GM12875 (cell line): ENCODE measurements around the gene PIAS4.

Experiments used
- H3K4me3 ChIP-seq: one replicate; pipeline ENCODE4 v1.5.1; 2011; ENCODE audit warnings: low read depth, low read length, control low read depth
- TF ChIP-seq, protein P1 (sequence below): IDR thresholded peaks from 2 replicates; pipeline ENCODE4 v1.5.1; 2011; ENCODE audit warnings: low read depth, mild to moderate bottlenecking, control low read depth, inconsistent platforms, low read length, moderate library complexity, borderline replicate concordance; ENCODE audit not compliant: insufficient read depth

Gene PIAS4

DNA sequence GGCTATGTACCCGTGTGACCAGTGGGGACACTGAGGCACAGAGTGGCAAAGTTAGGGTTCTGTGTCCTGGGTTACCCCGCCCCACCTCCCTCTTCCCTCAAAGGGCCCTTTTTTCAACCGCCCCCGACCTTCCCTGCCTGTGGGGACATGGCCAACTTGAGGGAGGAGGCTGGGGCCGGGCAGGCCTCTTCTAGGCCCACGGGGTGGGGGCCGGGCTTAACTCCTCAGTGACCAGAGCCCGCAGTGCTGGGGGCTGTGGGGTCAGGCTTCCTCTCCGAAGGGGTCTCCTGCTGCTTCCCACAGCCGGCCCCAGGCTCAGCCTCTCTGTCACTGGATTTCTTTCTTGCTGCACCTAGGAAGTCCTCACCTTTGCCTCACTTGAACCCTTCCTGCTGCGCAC is 23.9 kb downstream of the PIAS4 start:
- TF ChIP-seq, protein P1, sequence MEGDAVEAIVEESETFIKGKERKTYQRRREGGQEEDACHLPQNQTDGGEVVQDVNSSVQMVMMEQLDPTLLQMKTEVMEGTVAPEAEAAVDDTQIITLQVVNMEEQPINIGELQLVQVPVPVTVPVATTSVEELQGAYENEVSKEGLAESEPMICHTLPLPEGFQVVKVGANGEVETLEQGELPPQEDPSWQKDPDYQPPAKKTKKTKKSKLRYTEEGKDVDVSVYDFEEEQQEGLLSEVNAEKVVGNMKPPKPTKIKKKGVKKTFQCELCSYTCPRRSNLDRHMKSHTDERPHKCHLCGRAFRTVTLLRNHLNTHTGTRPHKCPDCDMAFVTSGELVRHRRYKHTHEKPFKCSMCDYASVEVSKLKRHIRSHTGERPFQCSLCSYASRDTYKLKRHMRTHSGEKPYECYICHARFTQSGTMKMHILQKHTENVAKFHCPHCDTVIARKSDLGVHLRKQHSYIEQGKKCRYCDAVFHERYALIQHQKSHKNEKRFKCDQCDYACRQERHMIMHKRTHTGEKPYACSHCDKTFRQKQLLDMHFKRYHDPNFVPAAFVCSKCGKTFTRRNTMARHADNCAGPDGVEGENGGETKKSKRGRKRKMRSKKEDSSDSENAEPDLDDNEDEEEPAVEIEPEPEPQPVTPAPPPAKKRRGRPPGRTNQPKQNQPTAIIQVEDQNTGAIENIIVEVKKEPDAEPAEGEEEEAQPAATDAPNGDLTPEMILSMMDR = no peak
- H3K4me3 ChIP-seq = no peak overlapping the region

DNA sequence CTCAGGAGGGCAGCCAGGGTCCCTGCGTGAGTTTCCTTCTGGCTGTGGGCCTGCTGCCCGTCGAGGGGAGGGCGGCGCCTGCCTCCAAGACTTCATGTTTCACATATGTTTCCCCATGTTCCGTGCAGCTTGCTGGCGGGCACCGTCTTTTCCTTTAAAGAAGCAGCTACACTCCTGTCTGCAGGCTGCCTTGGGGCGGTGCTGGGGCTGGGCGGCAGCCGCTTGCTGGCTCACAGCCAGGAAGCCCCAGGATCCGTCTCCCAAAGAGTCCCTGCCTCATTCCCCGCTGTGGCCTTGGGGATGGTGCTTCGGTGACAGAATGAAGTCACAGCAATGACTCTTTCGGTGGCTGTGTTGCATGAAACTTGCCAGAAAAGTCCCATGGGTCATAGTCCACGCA is 24.9 kb downstream of the PIAS4 start:
- H3K4me3 ChIP-seq = no peak overlapping the region
- TF ChIP-seq, protein P1 = no peak

DNA sequence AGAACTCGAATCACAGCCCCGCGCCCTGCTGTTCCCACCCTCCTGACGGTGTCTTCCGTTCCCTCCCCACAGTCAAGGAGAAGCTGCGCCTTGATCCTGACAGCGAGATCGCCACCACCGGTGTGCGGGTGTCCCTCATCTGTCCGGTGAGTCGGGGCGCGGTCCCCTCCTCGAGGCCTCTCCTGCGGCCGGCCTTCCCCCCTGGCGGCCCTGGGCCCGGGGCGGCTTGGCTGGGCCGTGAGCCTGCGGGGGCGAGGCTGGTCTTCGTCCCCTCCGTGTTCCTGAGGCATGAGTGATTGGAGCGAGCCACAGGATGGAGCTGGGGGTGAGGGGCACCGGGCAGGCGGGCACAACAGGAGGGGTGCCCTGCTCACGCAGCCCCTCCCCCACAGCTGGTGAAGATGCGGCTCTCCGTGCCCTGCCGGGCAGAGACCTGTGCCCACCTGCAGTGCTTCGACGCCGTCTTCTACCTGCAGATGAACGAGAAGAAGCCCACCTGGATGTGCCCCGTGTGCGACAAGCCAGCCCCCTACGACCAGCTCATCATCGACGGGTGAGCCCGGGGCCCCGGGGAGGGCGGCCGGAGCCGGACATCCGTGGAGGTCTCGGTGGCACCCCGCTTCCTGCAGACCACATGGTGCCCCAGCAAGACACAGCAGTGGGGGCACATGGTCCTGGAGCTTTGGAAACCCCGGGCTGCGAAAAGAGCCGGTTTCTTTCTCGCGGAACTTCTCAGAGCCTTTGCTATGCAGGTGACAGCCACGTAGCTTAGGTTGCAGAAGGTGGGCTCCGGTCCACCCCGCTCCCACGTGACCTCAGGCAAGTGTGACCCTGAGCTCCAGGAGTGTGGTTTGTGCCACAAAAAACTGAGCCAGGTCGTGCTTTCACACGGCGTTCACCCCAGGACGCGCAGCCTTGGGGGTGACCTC is 25.8 kb downstream of the PIAS4 start:
- TF ChIP-seq, protein P1 = no peak
- no peak overlapping the region for H3K4me3 ChIP-seq

DNA sequence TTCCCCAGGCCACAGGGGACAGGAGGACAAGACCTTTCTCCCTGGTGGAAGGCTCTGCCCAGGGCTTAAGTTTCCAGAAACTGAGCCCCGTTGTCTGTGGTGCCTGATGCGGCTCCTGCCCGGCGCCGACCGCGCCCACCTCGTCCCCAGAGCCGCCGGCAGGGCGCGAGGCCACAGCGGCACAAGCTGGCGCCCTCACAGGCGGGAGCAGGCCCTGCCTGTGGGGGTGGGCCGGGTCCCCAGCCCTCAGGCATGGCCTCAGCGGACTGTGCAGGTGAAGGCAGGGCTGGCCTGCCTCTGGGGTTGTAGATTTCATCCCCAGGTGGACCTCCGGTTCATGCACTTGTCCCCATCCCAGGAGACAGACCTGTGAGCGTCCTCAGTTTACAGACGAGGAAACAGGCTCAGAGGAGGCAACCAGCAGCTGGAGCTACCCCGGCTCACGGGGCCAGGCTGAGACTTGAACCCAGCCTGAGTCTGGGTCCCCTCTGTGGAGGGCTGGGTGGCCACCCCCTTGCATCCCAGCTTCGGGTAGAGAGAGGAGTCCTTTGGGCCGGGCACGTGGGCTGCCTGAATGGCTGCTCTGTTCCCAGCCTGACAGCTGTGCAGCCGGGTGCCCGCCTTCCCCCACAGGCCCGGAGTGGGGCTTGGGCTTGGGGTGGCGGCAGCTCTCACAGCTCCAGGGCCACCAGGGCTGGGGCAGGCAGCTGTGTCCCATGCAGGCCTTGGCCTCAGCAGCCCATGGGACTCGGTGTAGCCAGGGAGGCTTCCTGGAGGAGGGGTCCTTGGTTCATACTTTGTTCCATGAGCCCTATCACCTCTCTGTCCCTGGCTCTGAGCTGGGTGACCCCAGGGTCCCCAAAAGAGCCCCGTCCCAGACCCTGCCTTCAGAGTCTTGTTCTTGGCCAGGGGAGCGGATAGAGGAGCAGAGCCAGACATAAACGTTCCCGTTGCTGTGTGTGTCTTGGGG is 26.8 kb downstream of the PIAS4 start:
- TF ChIP-seq, protein P1 = no peak

DNA sequence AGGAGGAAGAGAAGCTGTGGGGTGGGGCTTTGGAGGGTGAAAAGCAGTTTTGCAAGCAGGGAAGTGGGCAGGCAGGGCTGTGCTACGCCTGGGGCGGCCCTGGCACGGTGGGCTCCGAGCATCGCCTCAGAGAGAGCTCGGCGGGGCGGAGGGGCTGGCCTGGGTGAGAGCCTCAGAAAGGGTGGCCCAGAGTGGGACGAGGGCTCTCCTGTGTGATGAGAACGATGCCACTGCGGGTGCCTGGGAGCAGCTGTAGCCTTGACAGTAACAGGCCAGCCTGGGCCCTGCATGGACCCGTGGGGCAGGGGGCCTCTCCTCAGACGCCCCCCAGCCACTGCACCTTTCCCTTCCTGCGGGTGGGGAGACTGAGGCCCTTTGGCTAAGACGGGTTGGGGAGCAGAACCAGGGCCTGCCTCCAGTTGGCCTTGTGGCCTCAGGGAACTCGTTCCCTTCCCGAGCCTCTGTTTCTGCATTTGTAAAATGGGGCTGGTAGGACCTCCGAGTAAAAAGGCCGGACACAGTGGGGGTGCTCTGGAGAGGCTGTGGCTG is 27.6 kb downstream of the PIAS4 start:
- no peak overlapping the region for H3K4me3 ChIP-seq
- TF ChIP-seq, protein P1 = no peak

More for the DNA sequence above, 26.8 kb downstream of the PIAS4 start:
- H3K4me3 ChIP-seq = no peak overlapping the region

GRCh38 chr19:4035582-4035981 is 28.0 kb downstream of the PIAS4 start:
- H3K4me3 ChIP-seq = no peak overlapping the region
- TF ChIP-seq, protein P1 = no peak
